ENCODE results near the gene PLAAT4. TPM values are rescaled to one million over a fixed set of nuclear protein-coding genes. Genes with fewer than 3 reads are reported as not detected.
"Not testable (repeated sequence)": the region's sequence is repeated elsewhere in the genome, so short reads cannot be mapped to it uniquely, and the experiment has no call there.

Gene PLAAT4
- total and polyA plus RNA-seq, 2 donors (not counting 3 experiments of a cell fraction or from before 2014, with no cell fraction given): 0.95 to 1.7 TPM

GRCh38 chr11:63549411-63549810, 12.8 kb downstream of the PLAAT4 start:
- CTCF ChIA-PET: interaction anchor here (1.6 kb wide), 1 partner anchor 26 kb away, joined by 3 read pairs; no protein-coding TSS in a partner anchor
- H3K9ac ChIP-seq (replicated peaks; ENCODE audit: extremely low read depth, insufficient read depth, low read length): no peak overlapping the region
- H3K4me2 ChIP-seq (ENCODE audit: insufficient read depth, low read length): no peak overlapping the region
- no peaks in the 10 kb centered on the region for H3K9me3 ChIP-seq (replicated peaks; ENCODE audit: control insufficient read depth, insufficient read depth, low read length)
- no peak for TF ChIP-seq FOS (IDR thresholded peaks at IDR 0.05; ENCODE audit: borderline replicate concordance, insufficient read depth, low read length)
- BruUV-seq (replicated peaks): no TSS peak
- no peak overlapping the region for H3K4me3 ChIP-seq (replicated peaks in 1 of 3; ENCODE audit: insufficient read depth in 1 of 3, low read depth in 1 of 3, low read length in 3 of 3)
- no peaks in the 10 kb centered on the region for H3K79me2 ChIP-seq (ENCODE audit: control insufficient read depth, insufficient read depth, low read length)
- no peaks in the 10 kb centered on the region for H3K9me1 ChIP-seq (replicated peaks; ENCODE audit: control insufficient read depth, extremely low read depth, insufficient read depth, low read length)
- no peaks in the 10 kb centered on the region for H3K4me1 ChIP-seq (ENCODE audit: control insufficient read depth, extremely low read depth, insufficient read depth, low read length)
- POLR2A ChIA-PET: no interaction called here
- dilution Hi-C loops (cut with MboI; ENCODE audit: extremely low pct_ligation_motif_present, low sequenced_read_pairs) (no loop called here), intact Hi-C loops (cut with micrococcal nuclease) (no loop called here)
- H3K27me3 ChIP-seq (ENCODE audit: control insufficient read depth in 2 of 2, insufficient read depth in 2 of 2, low read length in 2 of 2): peaks cover 0 to 3% of the 10 kb centered on the region in 2 experiments
- H3K36me3 ChIP-seq (ENCODE audit: control insufficient read depth in 2 of 2, extremely low read depth in 1 of 2, insufficient read depth in 2 of 2, low read length in 2 of 2): no peaks in the 10 kb centered on the region
- no peak for FAIRE-seq
- H4K20me1 ChIP-seq (replicated peaks; ENCODE audit: control insufficient read depth, extremely low read depth, insufficient read depth, low read length): no peaks in the 10 kb centered on the region
- no peak overlapping the region for H2AFZ ChIP-seq (ENCODE audit: low read depth, low read length)
- no peak for DNase-seq (ENCODE audit: low read depth, low spot score)
- no peak overlapping the region for H3K27ac ChIP-seq (ENCODE audit: insufficient read depth, low read depth, low read length)

- CTCF ChIA-PET: interaction anchor here (1.6 kb wide), 1 partner anchor 26 kb away, joined by 3 read pairs; no protein-coding TSS in a partner anchor
- H3K4me2 ChIP-seq (ENCODE audit: insufficient read depth, low read length); H4K20me1 ChIP-seq (replicated peaks; ENCODE audit: control insufficient read depth, extremely low read depth, insufficient read depth, low read length); H2AFZ ChIP-seq (ENCODE audit: low read depth, low read length); H3K27me3 ChIP-seq (ENCODE audit: control insufficient read depth in 2 of 2, insufficient read depth in 2 of 2, low read length in 2 of 2); H3K9me3 ChIP-seq (replicated peaks; ENCODE audit: control insufficient read depth, insufficient read depth, low read length); H3K4me1 ChIP-seq (ENCODE audit: control insufficient read depth, extremely low read depth, insufficient read depth, low read length); dilution Hi-C loops (cut with MboI; ENCODE audit: extremely low pct_ligation_motif_present, low sequenced_read_pairs); H3K9ac ChIP-seq (replicated peaks; ENCODE audit: extremely low read depth, insufficient read depth, low read length); H3K36me3 ChIP-seq (ENCODE audit: control insufficient read depth in 2 of 2, extremely low read depth in 1 of 2, insufficient read depth in 2 of 2, low read length in 2 of 2); H3K27ac ChIP-seq (ENCODE audit: insufficient read depth, low read depth, low read length); FAIRE-seq; H3K4me3 ChIP-seq (replicated peaks in 1 of 3; ENCODE audit: insufficient read depth in 1 of 3, low read depth in 1 of 3, low read length in 3 of 3); intact Hi-C loops (cut with micrococcal nuclease); POLR2A ChIA-PET; DNase-seq (ENCODE audit: low read depth, low spot score); BruUV-seq (replicated peaks); H3K79me2 ChIP-seq (ENCODE audit: control insufficient read depth, insufficient read depth, low read length); H3K9me1 ChIP-seq (replicated peaks; ENCODE audit: control insufficient read depth, extremely low read depth, insufficient read depth, low read length): not testable (repeated sequence)
Observed at GRCh38 chr11:63550156-63550700, 13.6 kb downstream of the PLAAT4 start.
